Stimulated activated naive CD8-positive, alpha-beta T cell treated with anti-CD3 and anti-CD28 coated beads, Interleukin-15, Interleukin-2, amounts not matched to agents 100 U/mL and 50 U/mL, for 24 hours (primary cell): Measurements from ENCODE around the gene PON1.

ENCODE experiments used
- ATAC-seq: fragments of 150-1000 bp; cut with Tn5 transposase; one replicate; pipeline ENCODE4 v1.10.0; 2021
- DNase-seq: peaks from one replicate; pipeline ENCODE4 v3.0.0; 2021

The PON1 gene

GRCh38 chr7:95253986-95254385, 70.3 kb downstream of the PON1 start:
- DNase-seq (no peak), ATAC-seq (no peak)

GRCh38 chr7:95251966-95252365, 72.4 kb downstream of the PON1 start:
- ATAC-seq, result no peak
- DNase-seq, result no peak

GRCh38 chr7:95250571-95250970, 73.8 kb downstream of the PON1 start:
- DNase-seq (no peak), ATAC-seq (no peak)
